ENCODE results near the gene C6orf136.
A peak's percentile ranks its signal among the peaks of the same experiment; 100 is the strongest.
"Not testable (repeated sequence)": the region's sequence is repeated elsewhere in the genome, so short reads cannot be mapped to it uniquely, and the experiment has no call there.

The C6orf136 gene

DNA sequence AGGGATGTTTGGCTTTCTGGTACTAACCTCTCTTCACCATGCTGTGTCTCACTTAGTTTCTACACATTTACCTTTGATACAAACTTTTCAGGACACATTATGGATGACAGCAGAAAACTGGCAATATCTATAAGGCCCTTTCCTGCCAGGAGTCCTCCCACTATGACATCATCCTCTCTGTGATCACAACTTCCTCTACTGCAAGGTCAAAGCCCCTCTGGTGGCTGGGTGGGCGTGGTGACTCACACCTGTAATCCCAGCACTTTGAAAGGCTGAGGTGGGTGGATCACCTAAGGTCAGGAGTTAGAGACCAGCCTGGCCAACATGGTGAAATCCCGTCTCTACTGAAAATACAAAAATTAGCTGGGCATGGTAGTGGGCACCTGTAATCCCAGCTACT, 19.4 kb downstream of the C6orf136 start:
- H3K27me3 Mint-ChIP-seq (ENCODE audit: low read depth); H3K27ac Mint-ChIP-seq: not testable (repeated sequence)
- peaks cover 15% of the 10 kb centered on the region for H3K4me1 Mint-ChIP-seq (ENCODE audit: low read depth)

GRCh38 chr6:30670760-30671527, 24.0 kb downstream of the C6orf136 start:
- Mint-ChIP-seq H3K4me3 (peak overlapping the region; percentile 73), H3K4me1 (ENCODE audit: low read depth) (peaks cover 27% of the 10 kb centered on the region), H3K27ac (peak overlapping the region; percentile 39), H3K36me3 (ENCODE audit: low read depth) (peaks cover 31% of the 10 kb centered on the region), H3K9me3 (no peaks in the 10 kb centered on the region), H3K27me3 (ENCODE audit: low read depth) (no peaks in the 10 kb centered on the region)

More for the DNA sequence above, 19.4 kb downstream of the C6orf136 start:
- not testable (repeated sequence) for H3K4me3 Mint-ChIP-seq, H3K9me3 Mint-ChIP-seq
- peaks cover 51% of the 10 kb centered on the region for H3K36me3 Mint-ChIP-seq (ENCODE audit: low read depth)

DNA sequence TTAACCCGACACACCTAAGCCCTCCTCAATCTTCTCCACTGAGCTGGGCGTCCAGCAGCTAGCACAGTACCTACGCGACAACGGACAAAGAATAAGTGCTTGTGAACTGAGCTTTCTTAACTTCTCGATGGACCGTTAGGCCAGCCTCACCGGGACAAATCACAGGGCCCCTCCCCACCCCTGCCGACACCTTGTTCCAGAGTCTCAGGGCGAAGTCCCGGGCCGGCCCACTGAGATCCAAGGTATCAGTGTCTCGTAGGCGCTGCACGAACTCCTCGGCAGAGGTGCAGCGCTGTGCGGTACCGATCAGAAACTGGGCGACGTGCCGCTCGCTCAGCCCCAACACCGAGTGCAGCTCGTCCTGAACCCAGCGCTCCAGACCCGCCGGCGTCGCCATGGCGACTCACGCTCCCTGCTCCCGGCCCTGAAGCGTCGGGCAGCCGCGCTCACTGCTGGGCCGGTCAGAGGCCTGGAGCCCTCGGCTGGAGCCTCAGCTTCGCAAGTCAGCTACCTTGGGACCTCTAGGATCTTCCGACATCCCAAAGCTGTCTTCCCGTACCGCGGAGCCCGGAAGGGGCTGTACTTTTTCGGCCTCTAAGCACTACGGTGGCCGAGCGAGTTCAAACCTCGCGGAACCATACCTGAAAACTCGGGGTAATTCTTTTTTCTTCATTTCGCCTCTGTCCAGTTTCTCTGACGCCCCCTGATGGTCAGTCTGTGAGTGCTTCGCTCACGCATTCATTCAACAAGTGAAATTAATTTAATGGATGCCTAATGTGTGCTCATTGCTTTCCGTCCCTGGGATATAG, 25.7 kb downstream of the C6orf136 start, which contains the start of gene DHX16:
TSS of gene DHX16 (minus strand) at position 562 of the 809 bp plus-strand sequence. CDS start at position 397, 165 bp downstream.
- H3K4me3 Mint-ChIP-seq = peak within 1 kb of the TSS; percentile 90

GRCh38 chr6:30676660-30677285, 29.8 kb downstream of the C6orf136 start:
- Mint-ChIP-seq H3K27ac (peak overlapping the region; percentile 63), H3K9me3 (no peaks in the 10 kb centered on the region), H3K27me3 (ENCODE audit: low read depth) (no peaks in the 10 kb centered on the region), H3K4me3 (no peak overlapping the region), H3K36me3 (ENCODE audit: low read depth) (peaks cover 42% of the 10 kb centered on the region), H3K4me1 (ENCODE audit: low read depth) (peaks cover 33% of the 10 kb centered on the region)

More for the DNA sequence above, 25.7 kb downstream of the C6orf136 start, which contains the start of gene DHX16:
- Mint-ChIP-seq H3K9me3 (no peaks in the 10 kb centered on the region), H3K27ac (peak within 1 kb of the TSS; percentile 86), H3K27me3 (ENCODE audit: low read depth) (no peaks in the 10 kb centered on the region), H3K36me3 (ENCODE audit: low read depth) (peaks cover 36% of the 10 kb centered on the region), H3K4me1 (ENCODE audit: low read depth) (peaks cover 30% of the 10 kb centered on the region)

- H3K4me3 Mint-ChIP-seq = peak overlapping the region; percentile 100
- H3K27ac Mint-ChIP-seq = peak overlapping the region; percentile 75
- no peaks in the 10 kb centered on the region for H3K27me3 Mint-ChIP-seq (ENCODE audit: low read depth)
- H3K36me3 Mint-ChIP-seq (ENCODE audit: low read depth) = peaks cover 60% of the 10 kb centered on the region
- peaks cover 27% of the 10 kb centered on the region for H3K4me1 Mint-ChIP-seq (ENCODE audit: low read depth)
- H3K9me3 Mint-ChIP-seq = no peaks in the 10 kb centered on the region
Observed at GRCh38 chr6:30678964-30679726, 32.2 kb downstream of the C6orf136 start.

GRCh38 chr6:30679765-30680535, 33.0 kb downstream of the C6orf136 start:
- peaks cover 62% of the 10 kb centered on the region for H3K36me3 Mint-ChIP-seq (ENCODE audit: low read depth)
- H3K4me1 Mint-ChIP-seq (ENCODE audit: low read depth) = peaks cover 27% of the 10 kb centered on the region
- no peaks in the 10 kb centered on the region for H3K9me3 Mint-ChIP-seq
- H3K27ac Mint-ChIP-seq = peak overlapping the region; percentile 67
- no peaks in the 10 kb centered on the region for H3K27me3 Mint-ChIP-seq (ENCODE audit: low read depth)
- H3K4me3 Mint-ChIP-seq = peak overlapping the region; percentile 100

- H3K36me3 Mint-ChIP-seq (ENCODE audit: low read depth) = peaks cover 65% of the 10 kb centered on the region
- H3K27me3 Mint-ChIP-seq (ENCODE audit: low read depth) = no peaks in the 10 kb centered on the region
- H3K9me3 Mint-ChIP-seq = no peaks in the 10 kb centered on the region
- peak overlapping the region; percentile 100 for H3K4me3 Mint-ChIP-seq
- H3K27ac Mint-ChIP-seq = peak overlapping the region; percentile 94
- H3K4me1 Mint-ChIP-seq (ENCODE audit: low read depth) = peaks cover 23% of the 10 kb centered on the region
Observed at GRCh38 chr6:30681766-30682142, 34.8 kb downstream of the C6orf136 start.

GRCh38 chr6:30682143-30683117, 35.5 kb downstream of the C6orf136 start:
- peak overlapping the region; percentile 100 for H3K4me3 Mint-ChIP-seq
- H3K27me3 Mint-ChIP-seq (ENCODE audit: low read depth) = no peaks in the 10 kb centered on the region
- peaks cover 62% of the 10 kb centered on the region for H3K36me3 Mint-ChIP-seq (ENCODE audit: low read depth)
- H3K4me1 Mint-ChIP-seq (ENCODE audit: low read depth) = peaks cover 23% of the 10 kb centered on the region
- H3K9me3 Mint-ChIP-seq = no peaks in the 10 kb centered on the region
- H3K27ac Mint-ChIP-seq = peak overlapping the region; percentile 94

DNA sequence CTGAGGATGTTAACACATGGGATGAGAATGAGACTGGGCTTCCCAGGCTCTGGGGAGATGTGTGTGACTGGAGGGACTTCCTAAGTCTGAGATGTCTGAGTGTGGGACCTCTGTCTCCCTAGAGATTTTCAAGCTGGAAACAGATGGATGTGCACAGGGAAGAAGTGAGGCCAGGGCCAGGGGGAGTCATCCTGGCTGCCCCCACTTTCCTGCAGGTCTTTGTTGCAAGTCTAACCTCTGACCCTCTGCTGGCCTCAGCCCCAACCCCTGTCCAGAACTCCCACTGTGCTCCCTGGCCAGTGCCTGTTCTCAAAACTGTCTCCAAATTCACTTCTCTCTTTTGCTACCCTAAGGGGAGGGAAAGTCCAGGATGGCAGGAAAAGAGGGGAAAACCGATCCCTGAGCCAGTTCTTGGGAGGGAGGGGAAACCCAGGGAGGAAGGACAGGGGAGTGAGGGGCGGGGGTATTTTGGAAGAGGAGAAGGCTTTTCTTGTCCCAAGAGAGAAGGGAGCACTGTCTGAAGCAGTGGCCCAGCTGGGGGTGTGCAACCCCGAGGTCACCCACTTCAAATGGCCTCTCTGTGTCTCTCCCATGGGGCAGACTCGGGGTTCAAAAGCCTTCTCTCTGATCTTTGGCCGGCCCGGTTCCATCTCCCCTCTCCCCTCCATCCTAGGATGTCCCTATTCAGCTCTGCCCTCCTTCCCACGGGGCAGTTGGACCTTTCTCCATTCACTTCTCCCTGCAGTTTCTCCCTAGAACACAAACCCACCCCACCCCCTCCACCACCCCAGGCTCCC, 36.4 kb downstream of the C6orf136 start:
- Mint-ChIP-seq H3K4me3 (peak overlapping the region; percentile 100), H3K36me3 (ENCODE audit: low read depth) (peaks cover 64% of the 10 kb centered on the region), H3K9me3 (no peaks in the 10 kb centered on the region), H3K27ac (peak overlapping the region; percentile 94), H3K27me3 (ENCODE audit: low read depth) (no peaks in the 10 kb centered on the region), H3K4me1 (ENCODE audit: low read depth) (peaks cover 31% of the 10 kb centered on the region)

- Mint-ChIP-seq H3K4me3 (peak overlapping the region; percentile 100), H3K36me3 (ENCODE audit: low read depth) (peaks cover 63% of the 10 kb centered on the region), H3K4me1 (ENCODE audit: low read depth) (peaks cover 35% of the 10 kb centered on the region), H3K27me3 (ENCODE audit: low read depth) (no peaks in the 10 kb centered on the region), H3K27ac (peak overlapping the region; percentile 94), H3K9me3 (no peaks in the 10 kb centered on the region)
Observed at GRCh38 chr6:30683980-30684338, 37.0 kb downstream of the C6orf136 start.

GRCh38 chr6:30684386-30685156, 37.6 kb downstream of the C6orf136 start:
- Mint-ChIP-seq H3K4me3 (peak overlapping the region; percentile 100), H3K27ac (peak overlapping the region; percentile 95), H3K36me3 (ENCODE audit: low read depth) (peaks cover 58% of the 10 kb centered on the region), H3K27me3 (ENCODE audit: low read depth) (no peaks in the 10 kb centered on the region), H3K9me3 (no peaks in the 10 kb centered on the region), H3K4me1 (ENCODE audit: low read depth) (peaks cover 36% of the 10 kb centered on the region)
